Measurements from ENCODE around the gene ROBO1.

The ROBO1 gene

GRCh38 chr3:78940626-78941025 is 827.2 kb downstream of the ROBO1 start:
- no peak for TF ChIP-seq CTCF (conservative IDR thresholded peaks at IDR 0.05; ENCODE audit: low read depth, low read length)
- no peak for DNase-seq (ENCODE audit: low read depth)
- H3K4me3 ChIP-seq (ENCODE audit: low read depth, low read length): no peak overlapping the region

- H3K4me3 ChIP-seq (ENCODE audit: low read depth, low read length): no peak overlapping the region
- DNase-seq (ENCODE audit: low read depth): no peak
- TF ChIP-seq CTCF (conservative IDR thresholded peaks at IDR 0.05; ENCODE audit: low read depth, low read length): no peak
These were observed 827.7 kb downstream of the ROBO1 start for GRCh38 chr3:78940128-78940527.

GRCh38 chr3:78937475-78937874 is 830.3 kb downstream of the ROBO1 start:
- no peak overlapping the region for H3K4me3 ChIP-seq (ENCODE audit: low read depth, low read length)
- no peak for DNase-seq (ENCODE audit: low read depth)
- no peak for TF ChIP-seq CTCF (conservative IDR thresholded peaks at IDR 0.05; ENCODE audit: low read depth, low read length)

GRCh38 chr3:78927759-78928158 is 840.0 kb downstream of the ROBO1 start:
- TF ChIP-seq CTCF (conservative IDR thresholded peaks at IDR 0.05; ENCODE audit: low read depth, low read length): no peak

GRCh38 chr3:78926523-78926922 is 841.3 kb downstream of the ROBO1 start:
- H3K4me3 ChIP-seq (ENCODE audit: low read depth, low read length): no peak overlapping the region
- no peak for TF ChIP-seq CTCF (conservative IDR thresholded peaks at IDR 0.05; ENCODE audit: low read depth, low read length)
- DNase-seq (ENCODE audit: low read depth): no peak

More at GRCh38 chr3:78927759-78928158, 840.0 kb downstream of the ROBO1 start:
- H3K4me3 ChIP-seq (ENCODE audit: low read depth, low read length): no peak overlapping the region
- DNase-seq (ENCODE audit: low read depth): no peak

GRCh38 chr3:78924711-78925110 is 843.1 kb downstream of the ROBO1 start:
- no peak overlapping the region for H3K4me3 ChIP-seq (ENCODE audit: low read depth, low read length)
- DNase-seq (ENCODE audit: low read depth): no peak
- no peak for TF ChIP-seq CTCF (conservative IDR thresholded peaks at IDR 0.05; ENCODE audit: low read depth, low read length)

- TF ChIP-seq CTCF (conservative IDR thresholded peaks at IDR 0.05; ENCODE audit: low read depth, low read length): no peak
- peak; percentile 96 for DNase-seq (ENCODE audit: low read depth)
- no peak overlapping the region for H3K4me3 ChIP-seq (ENCODE audit: low read depth, low read length)
These were observed 848.6 kb downstream of the ROBO1 start for GRCh38 chr3:78919021-78919755.
